GM12878 (cell line): ENCODE data around the gene RPL12. TPM values are rescaled to one million over a fixed set of nuclear protein-coding genes. Genes with fewer than 3 reads are reported as not detected.

Source experiments
- ATAC-seq: fragments of 200-7000 bp; cut with Tn5 transposase; 3 replicates; pipeline ENCODE4 v1.9.1; 2020; ENCODE audit warnings: mild to moderate bottlenecking, moderate library complexity
- BruUV-seq: library from RNA; stranded (reverse); fragments of 400-500 nt; replicated peaks from 2 replicates; lab custom pipeline; 2021; lab: Mats Ljungman, UMichigan
- CTCF ChIA-PET: fragments of 300-600 bp; sonication (Branson Sonifier 250); formaldehyde crosslinking; extraction: SDS; loops from one replicate; lab custom pipeline; 2021; ENCODE audit warnings: inconsistent platforms; lab: Yijun Ruan, JAX
- POLR2A ChIA-PET: fragments of 350-600 bp; formaldehyde crosslinking; extraction: SDS; loops from one replicate; lab custom pipeline; 2021; ENCODE audit warnings: inconsistent platforms; lab: Charles Lee
- RAD21 ChIA-PET: fragments of 300-600 bp; sonication (Branson Sonifier 250); formaldehyde crosslinking; loops from one replicate; lab custom pipeline; 2023; ENCODE audit warnings: antibody characterized with exemption; ENCODE audit not compliant: unreplicated experiment; lab: Charles Lee
- SMC1A ChIA-PET: fragments of 300-600 bp; sonication (Branson Sonifier 250); formaldehyde crosslinking; loops from one replicate; lab custom pipeline; 2023; ENCODE audit not compliant: unreplicated experiment, uncharacterized antibody; lab: Charles Lee
- DNase-seq: peaks from one replicate; pipeline ENCODE4 v3.0.0-alpha.2; 2011; ENCODE audit warnings: low read depth, low spot score
- FAIRE-seq: peaks from 3 replicates; lab custom pipeline; 2011; peaks lifted over from hg19 to GRCh38; lab: Jason Lieb, UNC
- H2AFZ ChIP-seq: 2 replicates; pipeline ENCODE4 v1.6.0; 2011; ENCODE audit warnings: low read depth, low read length, control low read depth; ENCODE audit not compliant: control insufficient read depth
- H3K27ac ChIP-seq: 2 replicates; pipeline ENCODE4 v1.5.1; 2011; ENCODE audit warnings: control low read depth; ENCODE audit not compliant: control insufficient read depth, insufficient read depth
- H3K27me3 ChIP-seq, 2 experiments: replicated peaks in 1 of 2; 2 replicates each; pipeline versions ENCODE4 v1.6.0 to v1.6.1; 2011; ENCODE audit warnings: low read length in 1 of 2; ENCODE audit not compliant: control insufficient read depth in 2 of 2, insufficient read depth in 2 of 2
- H3K36me3 ChIP-seq, 2 experiments: 2 replicates each; pipeline ENCODE4 v1.5.1; 2011; ENCODE audit warnings: low read length in 1 of 2; ENCODE audit not compliant: control insufficient read depth in 2 of 2, insufficient read depth in 2 of 2
- H3K4me1 ChIP-seq: 2 replicates; pipeline ENCODE4 v1.6.1; 2011; ENCODE audit warnings: mild to moderate bottlenecking, low read length, moderate library complexity, mixed read lengths; ENCODE audit not compliant: control insufficient read depth, insufficient read depth
- H3K4me2 ChIP-seq: 2 replicates; pipeline ENCODE4 v1.6.0; 2011; ENCODE audit warnings: control low read depth; ENCODE audit not compliant: control insufficient read depth, insufficient read depth
- H3K4me3 ChIP-seq: fragments of 200-600 bp; sonication (generic); 2 replicates; pipeline ENCODE4 v1.5.1; 2016
- H3K79me2 ChIP-seq: 2 replicates; pipeline ENCODE4 v1.6.0; 2011; ENCODE audit warnings: low read length; ENCODE audit not compliant: control insufficient read depth, insufficient read depth
- H3K9ac ChIP-seq: 2 replicates; pipeline ENCODE4 v1.8.0; 2011; ENCODE audit warnings: low read length, control low read depth, mixed read lengths; ENCODE audit not compliant: control insufficient read depth, insufficient read depth
- H3K9me3 ChIP-seq: replicated peaks from 3 replicates; pipeline ENCODE4 v1.5.1; 2011; ENCODE audit warnings: mild to moderate bottlenecking, low read length; ENCODE audit not compliant: control insufficient read depth, insufficient read depth
- H4K20me1 ChIP-seq: 2 replicates; pipeline ENCODE4 v1.6.0; 2011; ENCODE audit not compliant: control insufficient read depth, insufficient read depth
- BCL11A ChIP-seq: IDR thresholded peaks from 2 replicates; pipeline ENCODE4 v1.6.1; 2011; ENCODE audit warnings: low read depth, low read length
- E2F8 ChIP-seq: fragments of 450-650 bp; IDR thresholded peaks from 2 replicates; pipeline ENCODE4 v1.6.1; 2018; ENCODE audit warnings: mild to moderate bottlenecking, low read depth, moderate library complexity; ENCODE audit not compliant: partially characterized antibody
- IKZF2 ChIP-seq, 2 experiments: fragments of 450-650 bp; IDR thresholded peaks; 2 replicates each; pipeline ENCODE4 v1.6.1; 2017; ENCODE audit warnings: mild to moderate bottlenecking in 2 of 2, moderate library complexity in 2 of 2
- NR2C2 ChIP-seq: IDR thresholded peaks from 2 replicates; pipeline ENCODE4 v1.6.1; 2011; ENCODE audit warnings: borderline replicate concordance, low read depth; ENCODE audit not compliant: control insufficient read depth, insufficient read length
- PAX5 ChIP-seq: IDR thresholded peaks from 2 replicates; pipeline ENCODE4 v1.6.1; 2011; ENCODE audit warnings: low read depth, low read length, borderline replicate concordance
- PBX3 ChIP-seq: IDR thresholded peaks from 2 replicates; pipeline ENCODE4 v1.6.1; 2011; ENCODE audit warnings: mild to moderate bottlenecking, low read depth, low read length, moderate library complexity; ENCODE audit not compliant: insufficient replicate concordance
- POLR2AphosphoS2 ChIP-seq: IDR thresholded peaks from 2 replicates; pipeline ENCODE4 v1.6.1; 2011; ENCODE audit warnings: low read depth, mild to moderate bottlenecking, low read length, improper control_type of control experiment, moderate library complexity
- RBBP5 ChIP-seq: fragments of 200-600 bp; sonication (generic); conservative IDR thresholded peaks from 2 replicates; pipeline ENCODE4 v1.6.1; 2016
- SMAD5 ChIP-seq: IDR thresholded peaks from 2 replicates; pipeline ENCODE4 v1.6.1; 2016; ENCODE audit warnings: antibody characterized with exemption, low read depth
- WGBS: methylation state at CpG from one replicate; pipeline ENCODE4 v1.1.6; 2016; ENCODE audit warnings: low lambda C conversion rate; ENCODE audit not compliant: insufficient replicate concordance, insufficient coverage; ENCODE audit errors: missing lambda C conversion rate; 5-methylcytosine and 5-hydroxymethylcytosine counted together
- in situ Hi-C: fragments of 300-500 bp; cut with MboI; formaldehyde crosslinking; loops from 9 replicates; pipeline ENCODE4 v1.14.3; 2018; ENCODE audit warnings: mixed read lengths
- intact Hi-C: fragments of 100-400 bp; cut with micrococcal nuclease; formaldehyde crosslinking; loops from one replicate; pipeline ENCODE4 v1.14.2; 2022; ENCODE audit not compliant: unreplicated experiment
- polyA plus RNA-seq, 11 experiments: library from polyadenylated mRNA; depleted of rRNA in 4 of 11; unstranded in 6 of 11; stranded (reverse) in 5 of 11; fragments of >200 nt; fragmentation: Nextera tagmentation in 4 of 11; fragmentation: Illumina TruSeq in 1 of 11; extraction: Ambion mirVana in 4 of 11; extraction: Trizol in 1 of 11; gene quantifications; 1 replicate in 1 of 11; 2 replicates in 10 of 11; pipeline versions ENCODE4 v1.2.1 to v1.2.3, GENCODE V29; 2011 to 2016; ENCODE audit warnings: inconsistent platforms in 2 of 11, missing spikeins in 2 of 11, low read depth in 1 of 11
- total RNA-seq, 4 experiments: library from RNA; depleted of rRNA in 3 of 4; stranded (reverse); fragments of >200 nt in 3 of 4; fragmentation: Illumina TruSeq in 1 of 4; extraction: Trizol in 1 of 4; gene quantifications; 2 replicates each; pipeline versions ENCODE4 v1.2.1 to v1.2.3, GENCODE V29; 2013 to 2021
- TF ChIP-seq, protein P1 (sequence below): IDR thresholded peaks from 2 replicates; pipeline ENCODE4 v1.6.1; 2012; ENCODE audit warnings: low read depth, low read length, improper control_type of control experiment
- TF ChIP-seq, protein P2 (sequence below): fragments of 450-650 bp; formaldehyde crosslinking; IDR thresholded peaks from 2 replicates; pipeline ENCODE4 v1.5.0; 2022; ENCODE audit warnings: mild to moderate bottlenecking, missing genetic modification characterization

RPL12 gene
- total and polyA plus RNA-seq, 10 of the 15 experiments (the other 5 are each of a cell fraction or from before 2014, with no cell fraction given): 961 to 5,544 (median 2,858) TPM

DNA sequence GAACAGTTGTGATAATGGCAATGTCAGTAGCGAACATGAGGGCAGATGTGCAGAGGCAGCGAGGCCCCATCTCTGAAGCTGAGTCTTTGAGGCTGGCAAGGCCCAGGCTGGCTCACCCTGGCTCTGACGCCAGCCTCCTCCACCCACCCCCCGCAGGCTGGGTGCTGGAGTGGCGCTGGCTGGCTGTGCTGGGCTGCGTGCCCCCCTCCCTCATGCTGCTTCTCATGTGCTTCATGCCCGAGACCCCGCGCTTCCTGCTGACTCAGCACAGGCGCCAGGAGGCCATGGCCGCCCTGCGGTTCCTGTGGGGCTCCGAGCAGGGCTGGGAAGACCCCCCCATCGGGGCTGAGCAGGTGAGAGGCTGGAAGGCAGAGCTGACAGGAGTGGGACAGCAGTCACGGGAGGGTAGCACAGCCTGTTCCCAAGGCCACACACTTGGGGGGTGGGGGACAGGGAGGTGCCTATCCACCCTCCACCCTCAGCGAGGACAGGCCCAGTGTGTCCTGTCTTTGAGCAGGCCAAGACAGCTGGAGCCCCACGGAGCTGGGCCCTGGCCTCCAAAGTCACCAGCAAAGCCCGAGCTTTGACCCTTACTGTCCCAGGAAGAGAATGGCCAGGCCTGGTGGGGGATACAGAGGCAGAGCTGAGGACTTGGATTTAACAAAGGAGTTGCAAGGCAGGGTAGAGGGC lies 48.7 kb downstream of the RPL12 start:
- no peak for TF ChIP-seq E2F8
- TF ChIP-seq PAX5: no peak
- no peak for TF ChIP-seq SMAD5
- no peak for TF ChIP-seq BCL11A
- no peak for TF ChIP-seq NR2C2
- TF ChIP-seq, protein P1, sequence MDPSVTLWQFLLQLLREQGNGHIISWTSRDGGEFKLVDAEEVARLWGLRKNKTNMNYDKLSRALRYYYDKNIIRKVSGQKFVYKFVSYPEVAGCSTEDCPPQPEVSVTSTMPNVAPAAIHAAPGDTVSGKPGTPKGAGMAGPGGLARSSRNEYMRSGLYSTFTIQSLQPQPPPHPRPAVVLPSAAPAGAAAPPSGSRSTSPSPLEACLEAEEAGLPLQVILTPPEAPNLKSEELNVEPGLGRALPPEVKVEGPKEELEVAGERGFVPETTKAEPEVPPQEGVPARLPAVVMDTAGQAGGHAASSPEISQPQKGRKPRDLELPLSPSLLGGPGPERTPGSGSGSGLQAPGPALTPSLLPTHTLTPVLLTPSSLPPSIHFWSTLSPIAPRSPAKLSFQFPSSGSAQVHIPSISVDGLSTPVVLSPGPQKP: no peak
- no peak for TF ChIP-seq PBX3
- TF ChIP-seq, protein P2, sequence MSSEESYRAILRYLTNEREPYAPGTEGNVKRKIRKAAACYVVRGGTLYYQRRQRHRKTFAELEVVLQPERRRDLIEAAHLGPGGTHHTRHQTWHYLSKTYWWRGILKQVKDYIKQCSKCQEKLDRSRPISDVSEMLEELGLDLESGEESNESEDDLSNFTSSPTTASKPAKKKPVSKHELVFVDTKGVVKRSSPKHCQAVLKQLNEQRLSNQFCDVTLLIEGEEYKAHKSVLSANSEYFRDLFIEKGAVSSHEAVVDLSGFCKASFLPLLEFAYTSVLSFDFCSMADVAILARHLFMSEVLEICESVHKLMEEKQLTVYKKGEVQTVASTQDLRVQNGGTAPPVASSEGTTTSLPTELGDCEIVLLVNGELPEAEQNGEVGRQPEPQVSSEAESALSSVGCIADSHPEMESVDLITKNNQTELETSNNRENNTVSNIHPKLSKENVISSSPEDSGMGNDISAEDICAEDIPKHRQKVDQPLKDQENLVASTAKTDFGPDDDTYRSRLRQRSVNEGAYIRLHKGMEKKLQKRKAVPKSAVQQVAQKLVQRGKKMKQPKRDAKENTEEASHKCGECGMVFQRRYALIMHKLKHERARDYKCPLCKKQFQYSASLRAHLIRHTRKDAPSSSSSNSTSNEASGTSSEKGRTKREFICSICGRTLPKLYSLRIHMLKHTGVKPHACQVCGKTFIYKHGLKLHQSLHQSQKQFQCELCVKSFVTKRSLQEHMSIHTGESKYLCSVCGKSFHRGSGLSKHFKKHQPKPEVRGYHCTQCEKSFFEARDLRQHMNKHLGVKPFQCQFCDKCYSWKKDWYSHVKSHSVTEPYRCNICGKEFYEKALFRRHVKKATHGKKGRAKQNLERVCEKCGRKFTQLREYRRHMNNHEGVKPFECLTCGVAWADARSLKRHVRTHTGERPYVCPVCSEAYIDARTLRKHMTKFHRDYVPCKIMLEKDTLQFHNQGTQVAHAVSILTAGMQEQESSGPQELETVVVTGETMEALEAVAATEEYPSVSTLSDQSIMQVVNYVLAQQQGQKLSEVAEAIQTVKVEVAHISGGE (CRISPR knock-in tag): no peak
- TF ChIP-seq POLR2AphosphoS2: no peak
- no peak for TF ChIP-seq RBBP5
- no peak for TF ChIP-seq IKZF2 (IDR thresholded peaks at IDR 0.05)
- H4K20me1 ChIP-seq: no peaks in the 10 kb centered on the region
- intact Hi-C loops: no loop called here
- H3K27ac ChIP-seq: no peak overlapping the region
- DNase-seq: no peak
- ChIA-PET SMC1A (no interaction called here), CTCF (no interaction called here), RAD21 (no interaction called here), POLR2A (no interaction called here)
- BruUV-seq: no TSS peak
- H2AFZ ChIP-seq: no peak overlapping the region
- H3K4me1 ChIP-seq: peaks cover 4% of the 10 kb centered on the region; the same call in 1 of the 2 replicates
- in situ Hi-C loops: no loop called here
- H3K9me3 ChIP-seq: no peaks in the 10 kb centered on the region
- no peak overlapping the region for H3K4me2 ChIP-seq
- WGBS: 91% methylated on average over 17 of the region's 18 CpGs
- H3K36me3 ChIP-seq: peaks cover 0 to 3% of the 10 kb centered on the region in 2 experiments; a peak in 2 of 4 replicates
- no peak for ATAC-seq
- peaks cover 9% of the 10 kb centered on the region for H3K79me2 ChIP-seq
- no peak for FAIRE-seq
- H3K27me3 ChIP-seq: no peaks in the 10 kb centered on the region
- no peak overlapping the region for H3K9ac ChIP-seq
- no peak overlapping the region for H3K4me3 ChIP-seq
